Mesodermal cell (in vitro differentiated cells): ENCODE data around the gene TRPM6.

Source experiments
- H3K27ac ChIP-seq: 2 replicates; pipeline ENCODE4 v1.7.0; 2013; ENCODE audit warnings: mild to moderate bottlenecking, low read depth, low read length, moderate library complexity; ENCODE audit not compliant: severe bottlenecking
- H3K36me3 ChIP-seq: 2 replicates; pipeline ENCODE4 v1.7.1; 2013; ENCODE audit warnings: mild to moderate bottlenecking, low read length, moderate library complexity; ENCODE audit not compliant: control insufficient read depth, insufficient read depth
- H3K4me1 ChIP-seq: one replicate; pipeline ENCODE4 v1.7.1; 2013; ENCODE audit warnings: mild to moderate bottlenecking, low read length; ENCODE audit not compliant: insufficient read depth, control insufficient read depth, poor library complexity, severe bottlenecking
- H3K4me3 ChIP-seq: 2 replicates; pipeline ENCODE4 v1.7.0; 2013; ENCODE audit warnings: low read length, control low read depth, mild to moderate bottlenecking; ENCODE audit not compliant: insufficient read depth, poor library complexity, severe bottlenecking; ENCODE audit errors: extremely low read depth
- H3K9me3 ChIP-seq: 2 replicates; pipeline ENCODE4 v1.7.1; 2013; ENCODE audit warnings: mild to moderate bottlenecking, low read length, moderate library complexity; ENCODE audit not compliant: control insufficient read depth
- WGBS, 2 experiments: methylation state at CpG; one replicate each; pipeline ENCODE4 v1.1.5; 2013; ENCODE audit warnings: missing lambda C conversion rate in 2 of 2; ENCODE audit not compliant: insufficient coverage in 2 of 2; 5-methylcytosine and 5-hydroxymethylcytosine counted together

The TRPM6 gene

GRCh38 chr9:74719306-74719705, 168.4 kb downstream of the TRPM6 start:
- no peaks in the 10 kb centered on the region for H3K9me3 ChIP-seq
- WGBS, 2 experiments: no CpG with 5 or more reads among the region's 1 CpG
- H3K4me1 ChIP-seq: peaks cover 3% of the 10 kb centered on the region
- no peak overlapping the region for H3K27ac ChIP-seq
- H3K4me3 ChIP-seq: no peak overlapping the region
- H3K36me3 ChIP-seq: no peaks in the 10 kb centered on the region

GRCh38 chr9:74718709-74719108, 169.0 kb downstream of the TRPM6 start:
- no peaks in the 10 kb centered on the region for H3K9me3 ChIP-seq
- no peak overlapping the region for H3K27ac ChIP-seq
- no peaks in the 10 kb centered on the region for H3K36me3 ChIP-seq
- 100% methylated on average over 1 of the region's 2 CpGs; no CpG with 5 or more reads in 1 of the 2 experiments for WGBS, 2 experiments
- peaks cover 3% of the 10 kb centered on the region for H3K4me1 ChIP-seq
- no peak overlapping the region for H3K4me3 ChIP-seq

DNA sequence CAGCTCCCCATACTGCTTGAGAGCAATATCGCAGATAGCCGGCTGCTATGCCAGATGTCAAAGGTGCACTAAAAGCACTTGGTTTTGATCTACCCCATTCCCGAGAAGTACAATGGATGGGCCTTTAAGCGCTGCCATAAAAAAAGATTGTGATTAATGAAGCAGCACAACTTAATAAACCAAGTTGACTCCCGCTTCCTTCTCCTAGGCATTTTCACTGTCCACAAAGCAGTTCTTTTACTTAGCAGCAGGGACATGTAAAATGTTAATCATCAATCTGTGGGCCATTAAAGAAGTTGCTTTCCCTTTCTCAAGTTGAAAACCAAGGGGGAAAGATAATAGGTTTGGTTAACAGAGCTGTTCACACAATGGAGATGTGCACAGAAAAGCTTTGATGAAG, 176.4 kb downstream of the TRPM6 start:
- Histone ChIP-seq H3K36me3 (no peaks in the 10 kb centered on the region), H3K4me3 (no peak overlapping the region), H3K4me1 (no peaks in the 10 kb centered on the region), H3K27ac (no peak overlapping the region), H3K9me3 (no peaks in the 10 kb centered on the region)
- WGBS, 2 experiments: 83 to 100% methylated on average over 4 to 5 of the region's 5 CpGs

DNA sequence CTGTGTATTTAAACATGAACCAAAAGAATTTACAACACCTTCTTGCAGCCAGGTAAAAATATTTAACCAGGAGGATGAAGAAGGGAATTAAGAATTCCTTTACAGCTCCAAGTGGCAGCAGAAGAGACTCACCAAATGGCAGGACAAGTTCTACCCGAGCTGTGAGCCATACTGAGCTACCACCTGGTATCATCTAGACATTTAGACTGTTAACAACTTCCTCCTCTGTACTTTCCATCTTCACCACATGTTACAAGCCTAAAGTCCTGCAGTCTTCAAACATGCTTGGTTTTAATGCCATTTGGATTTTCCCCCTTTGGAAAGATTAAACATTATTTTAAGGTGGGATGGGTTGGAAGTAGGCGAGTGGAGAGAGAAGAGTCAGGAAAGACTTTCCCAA, 190.2 kb downstream of the TRPM6 start:
- Histone ChIP-seq H3K4me3 (no peak overlapping the region), H3K9me3 (no peaks in the 10 kb centered on the region), H3K27ac (no peak overlapping the region), H3K4me1 (peaks cover 4% of the 10 kb centered on the region), H3K36me3 (no peaks in the 10 kb centered on the region)
- WGBS, 2 experiments: 100% methylated on average over 1 of the region's 2 CpGs; no CpG with 5 or more reads in 1 of the 2 experiments

GRCh38 chr9:74696520-74696919, 191.2 kb downstream of the TRPM6 start:
- no peaks in the 10 kb centered on the region for H3K9me3 ChIP-seq
- H3K27ac ChIP-seq: no peak overlapping the region
- WGBS, 2 experiments: 88% methylated on average over 1 of the region's 1 CpG; no CpG with 5 or more reads in 1 of the 2 experiments
- H3K36me3 ChIP-seq: no peaks in the 10 kb centered on the region
- peaks cover 4% of the 10 kb centered on the region for H3K4me1 ChIP-seq
- no peak overlapping the region for H3K4me3 ChIP-seq

DNA sequence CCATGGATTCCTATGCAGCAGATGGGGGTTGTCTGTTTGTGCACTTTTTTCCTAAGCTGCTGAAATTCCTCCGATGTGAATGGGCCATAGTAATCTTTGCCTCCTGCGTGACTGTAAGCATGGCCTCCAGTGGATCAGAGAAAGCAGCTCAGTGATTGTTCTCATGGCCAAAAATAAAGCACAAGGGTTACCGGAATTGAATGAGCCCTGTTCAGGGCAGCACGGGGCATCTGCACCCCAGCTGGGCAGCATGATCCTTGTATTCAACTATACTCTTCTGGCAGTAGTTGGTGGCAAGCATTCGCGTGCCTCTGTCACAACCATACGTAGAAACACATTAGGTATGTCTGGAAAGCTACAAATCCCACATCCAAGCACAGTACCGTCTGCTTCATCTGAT, 196.7 kb downstream of the TRPM6 start:
- WGBS, 2 experiments: 93 to 94% methylated on average over 4 to 6 of the region's 8 CpGs
- no peaks in the 10 kb centered on the region for H3K4me1 ChIP-seq
- H3K36me3 ChIP-seq: no peaks in the 10 kb centered on the region
- H3K4me3 ChIP-seq: no peak overlapping the region
- no peak overlapping the region for H3K27ac ChIP-seq
- H3K9me3 ChIP-seq: no peaks in the 10 kb centered on the region

DNA sequence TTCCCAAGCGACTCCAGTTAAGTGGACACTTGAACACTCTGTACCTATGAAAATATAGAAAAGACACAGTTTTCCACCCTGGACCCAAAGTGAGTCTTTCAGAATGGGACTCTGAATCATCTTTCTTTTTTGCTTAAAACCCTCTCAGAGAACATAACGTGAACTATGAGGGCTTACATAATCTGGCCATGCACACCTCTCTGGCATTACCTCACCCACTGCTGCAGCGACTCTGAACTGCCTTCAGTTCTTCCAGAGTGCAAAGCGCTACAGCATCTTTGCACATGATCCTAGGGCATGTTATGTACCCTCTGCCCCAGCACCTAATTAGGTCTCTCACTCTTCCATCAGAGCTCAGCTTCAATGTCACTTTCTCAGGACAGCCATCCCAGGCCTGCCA, 204.4 kb downstream of the TRPM6 start:
- H3K4me3 ChIP-seq: no peak overlapping the region
- no peak overlapping the region for H3K27ac ChIP-seq
- no peaks in the 10 kb centered on the region for H3K36me3 ChIP-seq
- H3K4me1 ChIP-seq: peaks cover 5% of the 10 kb centered on the region
- 95 to 96% methylated on average over 3 to 4 of the region's 4 CpGs for WGBS, 2 experiments
- no peaks in the 10 kb centered on the region for H3K9me3 ChIP-seq

- 100% methylated on average over 1 of the region's 3 CpGs for WGBS, 2 experiments
- Histone ChIP-seq H3K9me3 (no peaks in the 10 kb centered on the region), H3K4me3 (no peak overlapping the region), H3K36me3 (no peaks in the 10 kb centered on the region), H3K27ac (no peak overlapping the region), H3K4me1 (peaks cover 5% of the 10 kb centered on the region)
These were observed 205.8 kb downstream of the TRPM6 start for GRCh38 chr9:74681906-74682305.

GRCh38 chr9:74674077-74674476, 213.6 kb downstream of the TRPM6 start:
- Histone ChIP-seq H3K27ac (no peak overlapping the region), H3K36me3 (no peaks in the 10 kb centered on the region), H3K4me1 (no peaks in the 10 kb centered on the region), H3K4me3 (no peak overlapping the region), H3K9me3 (no peaks in the 10 kb centered on the region)
- WGBS, 2 experiments: 78 to 81% methylated on average over 4 to 5 of the region's 6 CpGs
